ENCODE data around the gene SCLY.

The SCLY gene

GRCh38 chr2:238075397-238075796, 14.6 kb downstream of the SCLY start:
- peaks cover 54% of the 10 kb centered on the region for H3K36me3 ChIP-seq (ENCODE audit: control insufficient read depth, insufficient read depth, low read length)

GRCh38 chr2:238077292-238077691, 16.5 kb downstream of the SCLY start:
- H3K27ac ChIP-seq (ENCODE audit: low read depth, low read length): peak overlapping the region; percentile 87
- H3K36me3 ChIP-seq (ENCODE audit: control insufficient read depth, insufficient read depth, low read length): peaks cover 59% of the 10 kb centered on the region
- no peaks in the 10 kb centered on the region for H3K9me3 ChIP-seq (ENCODE audit: control insufficient read depth, insufficient read depth, low read depth, low read length)
- 0 out of 2 replicates have a peak, but pooled peaks cover 5% of the 10 kb centered on the region for H3K4me1 ChIP-seq (ENCODE audit: control insufficient read depth, insufficient read depth, low read length)
- H3K9ac ChIP-seq (ENCODE audit: low read length): peak overlapping the region; percentile 12
- H3K4me3 ChIP-seq (ENCODE audit: low read depth, low read length): no peak overlapping the region
- H3K27me3 ChIP-seq (ENCODE audit: control insufficient read depth, insufficient read depth, low read length): no peaks in the 10 kb centered on the region

More at GRCh38 chr2:238075397-238075796, 14.6 kb downstream of the SCLY start:
- H3K4me3 ChIP-seq (ENCODE audit: low read depth, low read length): no peak overlapping the region
- H3K27ac ChIP-seq (ENCODE audit: low read depth, low read length): no peak overlapping the region
- H3K9me3 ChIP-seq (ENCODE audit: control insufficient read depth, insufficient read depth, low read depth, low read length): no peaks in the 10 kb centered on the region
- H3K9ac ChIP-seq (ENCODE audit: low read length): no peak overlapping the region
- H3K27me3 ChIP-seq (ENCODE audit: control insufficient read depth, insufficient read depth, low read length): no peaks in the 10 kb centered on the region
- 0 out of 2 replicates have a peak, but pooled peaks cover 5% of the 10 kb centered on the region for H3K4me1 ChIP-seq (ENCODE audit: control insufficient read depth, insufficient read depth, low read length)

GRCh38 chr2:238079874-238080327, 19.1 kb downstream of the SCLY start:
- Histone ChIP-seq H3K4me1 (ENCODE audit: control insufficient read depth, insufficient read depth, low read length) (0 out of 2 replicates have a peak, but pooled peaks cover 5% of the 10 kb centered on the region), H3K9me3 (ENCODE audit: control insufficient read depth, insufficient read depth, low read depth, low read length) (no peaks in the 10 kb centered on the region), H3K27me3 (ENCODE audit: control insufficient read depth, insufficient read depth, low read length) (no peaks in the 10 kb centered on the region), H3K4me3 (ENCODE audit: low read depth, low read length) (no peak overlapping the region), H3K9ac (ENCODE audit: low read length) (no peak overlapping the region), H3K36me3 (ENCODE audit: control insufficient read depth, insufficient read depth, low read length) (peaks cover 57% of the 10 kb centered on the region), H3K27ac (ENCODE audit: low read depth, low read length) (no peak overlapping the region)

- H3K9me3 ChIP-seq (ENCODE audit: control insufficient read depth, insufficient read depth, low read depth, low read length): no peaks in the 10 kb centered on the region
- no peak overlapping the region for H3K9ac ChIP-seq (ENCODE audit: low read length)
- H3K36me3 ChIP-seq (ENCODE audit: control insufficient read depth, insufficient read depth, low read length): peaks cover 59% of the 10 kb centered on the region
- H3K27ac ChIP-seq (ENCODE audit: low read depth, low read length): no peak overlapping the region
- 0 out of 2 replicates have a peak, but pooled peaks cover 5% of the 10 kb centered on the region for H3K4me1 ChIP-seq (ENCODE audit: control insufficient read depth, insufficient read depth, low read length)
- no peaks in the 10 kb centered on the region for H3K27me3 ChIP-seq (ENCODE audit: control insufficient read depth, insufficient read depth, low read length)
- no peak overlapping the region for H3K4me3 ChIP-seq (ENCODE audit: low read depth, low read length)
Observed at GRCh38 chr2:238080518-238080917, 19.7 kb downstream of the SCLY start.

GRCh38 chr2:238081150-238081549, 20.3 kb downstream of the SCLY start:
- Histone ChIP-seq H3K27ac (ENCODE audit: low read depth, low read length) (no peak overlapping the region), H3K9me3 (ENCODE audit: control insufficient read depth, insufficient read depth, low read depth, low read length) (no peaks in the 10 kb centered on the region), H3K27me3 (ENCODE audit: control insufficient read depth, insufficient read depth, low read length) (no peaks in the 10 kb centered on the region), H3K4me1 (ENCODE audit: control insufficient read depth, insufficient read depth, low read length) (0 out of 2 replicates have a peak, but pooled peaks cover 5% of the 10 kb centered on the region), H3K36me3 (ENCODE audit: control insufficient read depth, insufficient read depth, low read length) (peaks cover 62% of the 10 kb centered on the region), H3K4me3 (ENCODE audit: low read depth, low read length) (no peak overlapping the region), H3K9ac (ENCODE audit: low read length) (no peak overlapping the region)

GRCh38 chr2:238081561-238081960, 20.8 kb downstream of the SCLY start:
- Histone ChIP-seq H3K36me3 (ENCODE audit: control insufficient read depth, insufficient read depth, low read length) (peaks cover 63% of the 10 kb centered on the region), H3K4me1 (ENCODE audit: control insufficient read depth, insufficient read depth, low read length) (0 out of 2 replicates have a peak, but pooled peaks cover 5% of the 10 kb centered on the region), H3K27me3 (ENCODE audit: control insufficient read depth, insufficient read depth, low read length) (no peaks in the 10 kb centered on the region), H3K9me3 (ENCODE audit: control insufficient read depth, insufficient read depth, low read depth, low read length) (no peaks in the 10 kb centered on the region), H3K4me3 (ENCODE audit: low read depth, low read length) (no peak overlapping the region), H3K9ac (ENCODE audit: low read length) (no peak overlapping the region), H3K27ac (ENCODE audit: low read depth, low read length) (no peak overlapping the region)

- Histone ChIP-seq H3K9me3 (ENCODE audit: control insufficient read depth, insufficient read depth, low read depth, low read length) (no peaks in the 10 kb centered on the region), H3K4me1 (ENCODE audit: control insufficient read depth, insufficient read depth, low read length) (0 out of 2 replicates have a peak, but pooled peaks cover under 1% of the 10 kb centered on the region), H3K36me3 (ENCODE audit: control insufficient read depth, insufficient read depth, low read length) (peaks cover 63% of the 10 kb centered on the region), H3K27me3 (ENCODE audit: control insufficient read depth, insufficient read depth, low read length) (no peaks in the 10 kb centered on the region), H3K4me3 (ENCODE audit: low read depth, low read length) (no peak overlapping the region), H3K27ac (ENCODE audit: low read depth, low read length) (no peak overlapping the region), H3K9ac (ENCODE audit: low read length) (no peak overlapping the region)
Observed at GRCh38 chr2:238082151-238082550, 21.4 kb downstream of the SCLY start.

- Histone ChIP-seq H3K9ac (ENCODE audit: low read length) (no peak overlapping the region), H3K9me3 (ENCODE audit: control insufficient read depth, insufficient read depth, low read depth, low read length) (no peaks in the 10 kb centered on the region), H3K27me3 (ENCODE audit: control insufficient read depth, insufficient read depth, low read length) (no peaks in the 10 kb centered on the region), H3K4me3 (ENCODE audit: low read depth, low read length) (no peak overlapping the region), H3K27ac (ENCODE audit: low read depth, low read length) (no peak overlapping the region), H3K4me1 (ENCODE audit: control insufficient read depth, insufficient read depth, low read length) (no peaks in the 10 kb centered on the region), H3K36me3 (ENCODE audit: control insufficient read depth, insufficient read depth, low read length) (peaks cover 62% of the 10 kb centered on the region)
Observed at GRCh38 chr2:238082827-238083226, 22.0 kb downstream of the SCLY start.

GRCh38 chr2:238083919-238084318, 23.1 kb downstream of the SCLY start:
- no peaks in the 10 kb centered on the region for H3K27me3 ChIP-seq (ENCODE audit: control insufficient read depth, insufficient read depth, low read length)
- no peaks in the 10 kb centered on the region for H3K9me3 ChIP-seq (ENCODE audit: control insufficient read depth, insufficient read depth, low read depth, low read length)
- H3K4me3 ChIP-seq (ENCODE audit: low read depth, low read length): no peak overlapping the region
- no peak overlapping the region for H3K27ac ChIP-seq (ENCODE audit: low read depth, low read length)
- no peak overlapping the region for H3K9ac ChIP-seq (ENCODE audit: low read length)
- no peaks in the 10 kb centered on the region for H3K4me1 ChIP-seq (ENCODE audit: control insufficient read depth, insufficient read depth, low read length)
- peaks cover 71% of the 10 kb centered on the region for H3K36me3 ChIP-seq (ENCODE audit: control insufficient read depth, insufficient read depth, low read length)

- H3K9ac ChIP-seq (ENCODE audit: low read length): no peak overlapping the region
- H3K27ac ChIP-seq (ENCODE audit: low read depth, low read length): no peak overlapping the region
- H3K9me3 ChIP-seq (ENCODE audit: control insufficient read depth, insufficient read depth, low read depth, low read length): no peaks in the 10 kb centered on the region
- H3K36me3 ChIP-seq (ENCODE audit: control insufficient read depth, insufficient read depth, low read length): peaks cover 71% of the 10 kb centered on the region
- H3K4me3 ChIP-seq (ENCODE audit: low read depth, low read length): no peak overlapping the region
- H3K4me1 ChIP-seq (ENCODE audit: control insufficient read depth, insufficient read depth, low read length): no peaks in the 10 kb centered on the region
- no peaks in the 10 kb centered on the region for H3K27me3 ChIP-seq (ENCODE audit: control insufficient read depth, insufficient read depth, low read length)
Observed at GRCh38 chr2:238084761-238085160, 24.0 kb downstream of the SCLY start.

GRCh38 chr2:238085899-238086298, 25.1 kb downstream of the SCLY start:
- no peaks in the 10 kb centered on the region for H3K4me1 ChIP-seq (ENCODE audit: control insufficient read depth, insufficient read depth, low read length)
- H3K36me3 ChIP-seq (ENCODE audit: control insufficient read depth, insufficient read depth, low read length): peaks cover 72% of the 10 kb centered on the region
- H3K27ac ChIP-seq (ENCODE audit: low read depth, low read length): no peak overlapping the region
- H3K4me3 ChIP-seq (ENCODE audit: low read depth, low read length): no peak overlapping the region
- H3K9ac ChIP-seq (ENCODE audit: low read length): no peak overlapping the region
- no peaks in the 10 kb centered on the region for H3K9me3 ChIP-seq (ENCODE audit: control insufficient read depth, insufficient read depth, low read depth, low read length)
- H3K27me3 ChIP-seq (ENCODE audit: control insufficient read depth, insufficient read depth, low read length): no peaks in the 10 kb centered on the region

Measured in HUES6 (cell line).